MM.1S (cell line): Measurements from ENCODE around the gene CLDN8.

Experiments used
- DNase-seq: peaks from one replicate; pipeline ENCODE4 v3.0.0-alpha.2; 2015
- H2AFZ ChIP-seq: fragments of 300-600 bp; sonication (generic); 2 replicates; pipeline ENCODE4 v1.6.0; 2016; ENCODE audit warnings: antibody characterized with exemption, low read length
- H3F3A ChIP-seq: fragments of 300-600 bp; sonication (generic); 2 replicates; pipeline ENCODE4 v1.6.1; 2016; ENCODE audit warnings: mild to moderate bottlenecking, antibody characterized with exemption, low read length, moderate library complexity, mixed read lengths; ENCODE audit not compliant: insufficient read depth
- H3K27ac ChIP-seq: fragments of 300-600 bp; sonication (generic); 2 replicates; pipeline ENCODE4 v1.5.1; 2016; ENCODE audit warnings: mild to moderate bottlenecking, low read length
- H3K27me3 ChIP-seq: fragments of 300-600 bp; sonication (generic); replicated peaks from 2 replicates; pipeline ENCODE4 v1.6.0; 2016; ENCODE audit warnings: low read length; ENCODE audit not compliant: insufficient read depth
- H3K36me3 ChIP-seq: fragments of 300-600 bp; sonication (generic); replicated peaks from 2 replicates; pipeline ENCODE4 v1.6.1; 2016; ENCODE audit warnings: mild to moderate bottlenecking, low read length, mixed read lengths; ENCODE audit not compliant: insufficient read depth
- H3K4me1 ChIP-seq: fragments of 300-600 bp; sonication (generic); 2 replicates; pipeline ENCODE4 v1.6.1; 2016; ENCODE audit warnings: low read length, mixed read lengths
- H3K4me2 ChIP-seq: fragments of 300-600 bp; sonication (generic); 2 replicates; pipeline ENCODE4 v1.6.0; 2016; ENCODE audit warnings: low read depth, low read length
- H3K4me3 ChIP-seq: fragments of 300-600 bp; sonication (generic); 2 replicates; pipeline ENCODE4 v1.5.1; 2016; ENCODE audit warnings: low read length, mixed read lengths
- H3K79me2 ChIP-seq: fragments of 300-600 bp; sonication (generic); 2 replicates; pipeline ENCODE4 v1.6.1; 2016; ENCODE audit warnings: mixed run types, low read length, mixed read lengths
- H3K9ac ChIP-seq: fragments of 300-600 bp; sonication (generic); 2 replicates; pipeline ENCODE4 v1.6.1; 2016; ENCODE audit warnings: low read length, mixed read lengths
- H3K9me2 ChIP-seq: fragments of 300-600 bp; sonication (generic); replicated peaks from 2 replicates; pipeline ENCODE4 v1.6.1; 2016; ENCODE audit warnings: mild to moderate bottlenecking, low read length, mixed read lengths; ENCODE audit not compliant: insufficient read depth
- H3K9me3 ChIP-seq: fragments of 300-600 bp; sonication (generic); replicated peaks from 2 replicates; pipeline ENCODE4 v1.6.1; 2016; ENCODE audit warnings: mild to moderate bottlenecking, low read length, mixed read lengths; ENCODE audit not compliant: insufficient read depth
- H4K20me1 ChIP-seq: fragments of 300-600 bp; sonication (generic); 2 replicates; pipeline ENCODE4 v1.6.1; 2016; ENCODE audit warnings: mild to moderate bottlenecking, low read length, moderate library complexity, mixed read lengths; ENCODE audit not compliant: insufficient read depth
- CTCF ChIP-seq: fragments of 300-600 bp; sonication (generic); IDR thresholded peaks from 2 replicates; pipeline ENCODE4 v1.5.1; 2016; ENCODE audit warnings: antibody characterized with exemption, low read length, mixed read lengths
- EZH2 ChIP-seq: fragments of 300-600 bp; sonication (generic); optimal IDR thresholded peaks from 2 replicates; pipeline ENCODE3; 2017; ENCODE audit warnings: low read depth, mild to moderate bottlenecking, antibody characterized with exemption, low read length, mixed read lengths
- EZH2phosphoT487 ChIP-seq: fragments of 300-600 bp; sonication (generic); IDR thresholded peaks from 2 replicates; pipeline ENCODE4 v1.6.1; 2018; ENCODE audit warnings: antibody characterized with exemption, low read length

Gene CLDN8

GRCh38 chr21:30233228-30234020 lies 17.5 kb upstream of the CLDN8 start:
- Histone ChIP-seq H3K9me2 (no peaks in the 10 kb centered on the region), H3K4me1 (no peaks in the 10 kb centered on the region), H2AFZ (no peak overlapping the region), H3K27me3 (no peaks in the 10 kb centered on the region), H3K9ac (no peak overlapping the region), H3K79me2 (no peaks in the 10 kb centered on the region), H3K4me2 (no peak overlapping the region), H3K36me3 (no peaks in the 10 kb centered on the region), H3K27ac (no peak overlapping the region), H4K20me1 (no peaks in the 10 kb centered on the region), H3K9me3 (no peaks in the 10 kb centered on the region), H3F3A (no peaks in the 10 kb centered on the region), H3K4me3 (no peak overlapping the region)
- TF ChIP-seq EZH2 (no peak), CTCF (no peak)
- DNase-seq: no peak

DNA sequence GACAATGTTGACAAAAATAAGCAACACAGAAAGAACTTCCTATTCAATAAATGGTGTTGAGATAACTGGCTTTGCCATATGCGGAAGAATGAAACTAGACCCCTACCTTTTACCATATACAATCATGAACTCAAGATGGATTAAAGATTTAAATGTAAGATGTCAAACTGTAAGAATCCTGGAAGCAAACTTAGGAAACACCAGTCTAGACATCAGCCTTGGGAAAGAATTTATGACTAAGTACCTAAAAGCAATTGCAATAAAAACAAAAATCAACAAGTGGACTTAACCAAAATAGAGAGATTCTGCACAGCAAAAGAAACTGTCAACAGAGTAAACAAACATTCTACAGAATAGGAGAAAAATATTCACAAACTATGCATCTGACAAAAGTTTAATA lies 16.1 kb upstream of the CLDN8 start:
- Histone ChIP-seq H3K9ac (no peak overlapping the region), H3K4me3 (no peak overlapping the region)

GRCh38 chr21:30227633-30228404 lies 11.9 kb upstream of the CLDN8 start:
- H3K27me3 ChIP-seq: no peaks in the 10 kb centered on the region
- H3K27ac ChIP-seq: no peak overlapping the region
- no peaks in the 10 kb centered on the region for H4K20me1 ChIP-seq
- no peak overlapping the region for H3K4me3 ChIP-seq
- H3F3A ChIP-seq: no peaks in the 10 kb centered on the region
- H3K4me2 ChIP-seq: no peak overlapping the region
- TF ChIP-seq EZH2phosphoT487 (no peak), CTCF (no peak), EZH2 (no peak)
- H3K9me3 ChIP-seq: no peaks in the 10 kb centered on the region
- no peaks in the 10 kb centered on the region for H3K79me2 ChIP-seq
- H3K4me1 ChIP-seq: no peaks in the 10 kb centered on the region
- H2AFZ ChIP-seq: no peak overlapping the region
- no peaks in the 10 kb centered on the region for H3K9me2 ChIP-seq
- no peaks in the 10 kb centered on the region for H3K36me3 ChIP-seq
- no peak for DNase-seq
- H3K9ac ChIP-seq: no peak overlapping the region

More for the DNA sequence above, 16.1 kb upstream of the CLDN8 start:
- H3K27me3 ChIP-seq: no peaks in the 10 kb centered on the region
- no peak overlapping the region for H3K27ac ChIP-seq
- H3K9me2 ChIP-seq: no peaks in the 10 kb centered on the region
- no peaks in the 10 kb centered on the region for H3K36me3 ChIP-seq
- H4K20me1 ChIP-seq: no peaks in the 10 kb centered on the region
- TF ChIP-seq CTCF (no peak), EZH2 (no peak), EZH2phosphoT487 (no peak)
- no peak for DNase-seq
- no peaks in the 10 kb centered on the region for H3K4me1 ChIP-seq
- no peaks in the 10 kb centered on the region for H3F3A ChIP-seq
- no peak overlapping the region for H2AFZ ChIP-seq
- no peaks in the 10 kb centered on the region for H3K9me3 ChIP-seq
- no peak overlapping the region for H3K4me2 ChIP-seq
- no peaks in the 10 kb centered on the region for H3K79me2 ChIP-seq
